AG04449 (cell line): Measurements from ENCODE around the gene APOL5.
"Not testable (repeated sequence)": the region's sequence is repeated elsewhere in the genome, so short reads cannot be mapped to it uniquely, and the experiment has no call there.

Experiments used
- CTCF ChIA-PET: fragments of 350-600 bp; formaldehyde crosslinking; extraction: SDS; loops from one replicate; lab custom pipeline; 2021; ENCODE audit warnings: antibody characterized with exemption; lab: Yijun Ruan, JAX
- POLR2A ChIA-PET: fragments of 400-600, 350-600 bp; formaldehyde crosslinking; extraction: SDS; loops from one replicate; lab custom pipeline; 2020; ENCODE audit warnings: antibody characterized with exemption, inconsistent platforms; lab: Yijun Ruan, JAX
- DNase-seq: peaks from one replicate; pipeline ENCODE4 v3.0.0-alpha.2; 2010; ENCODE audit warnings: low read depth, low spot score
- H3K4me3 ChIP-seq: 2 replicates; pipeline ENCODE4 v1.5.1; 2011; ENCODE audit warnings: low read depth, mild to moderate bottlenecking, control low read depth, low read length
- TF ChIP-seq, protein P1 (sequence below): IDR thresholded peaks from one replicate; pipeline ENCODE4 v1.5.1; 2011; ENCODE audit warnings: mild to moderate bottlenecking, moderate library complexity, low read length, control low read depth, inconsistent platforms; ENCODE audit not compliant: insufficient read depth; ENCODE audit errors: missing control alignments

APOL5 gene

DNA sequence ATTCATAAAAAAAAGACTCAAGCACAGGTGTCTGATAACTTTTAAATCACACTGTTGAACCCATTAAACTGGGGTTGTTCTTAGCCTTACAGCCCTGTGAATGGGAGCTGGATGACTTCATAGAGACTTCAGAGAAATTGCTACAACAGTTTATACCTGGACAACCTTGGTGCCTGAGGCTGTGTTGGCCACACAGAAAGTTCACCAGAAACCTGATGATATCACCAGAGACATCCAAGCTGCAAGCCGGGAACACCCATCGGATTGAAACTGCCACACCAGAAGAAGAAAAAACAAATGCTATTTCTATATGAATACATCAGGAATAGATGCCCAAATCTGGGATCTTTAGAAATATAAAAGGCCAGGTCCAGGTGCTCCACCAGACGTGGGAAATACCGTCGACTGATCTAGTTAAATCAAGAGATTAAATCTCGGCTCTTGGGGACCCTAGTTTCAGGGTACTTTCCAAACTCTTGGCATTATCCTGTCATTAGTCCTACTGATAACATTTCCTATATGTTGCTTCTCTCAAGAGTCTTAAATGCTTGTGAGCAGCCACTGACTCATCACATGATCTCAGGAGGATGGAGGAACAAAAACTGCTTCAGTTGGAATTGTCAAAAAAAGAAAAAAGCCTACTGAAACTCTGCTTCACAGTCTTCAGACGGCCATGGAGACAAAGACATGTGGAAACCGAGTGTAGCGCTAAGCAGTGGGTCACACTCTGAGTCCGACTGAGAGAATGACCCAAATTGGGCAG is 28.6 kb upstream of the APOL5 start:
- CTCF ChIA-PET, result no interaction called here
- POLR2A ChIA-PET, result no interaction called here
- TF ChIP-seq, protein P1, sequence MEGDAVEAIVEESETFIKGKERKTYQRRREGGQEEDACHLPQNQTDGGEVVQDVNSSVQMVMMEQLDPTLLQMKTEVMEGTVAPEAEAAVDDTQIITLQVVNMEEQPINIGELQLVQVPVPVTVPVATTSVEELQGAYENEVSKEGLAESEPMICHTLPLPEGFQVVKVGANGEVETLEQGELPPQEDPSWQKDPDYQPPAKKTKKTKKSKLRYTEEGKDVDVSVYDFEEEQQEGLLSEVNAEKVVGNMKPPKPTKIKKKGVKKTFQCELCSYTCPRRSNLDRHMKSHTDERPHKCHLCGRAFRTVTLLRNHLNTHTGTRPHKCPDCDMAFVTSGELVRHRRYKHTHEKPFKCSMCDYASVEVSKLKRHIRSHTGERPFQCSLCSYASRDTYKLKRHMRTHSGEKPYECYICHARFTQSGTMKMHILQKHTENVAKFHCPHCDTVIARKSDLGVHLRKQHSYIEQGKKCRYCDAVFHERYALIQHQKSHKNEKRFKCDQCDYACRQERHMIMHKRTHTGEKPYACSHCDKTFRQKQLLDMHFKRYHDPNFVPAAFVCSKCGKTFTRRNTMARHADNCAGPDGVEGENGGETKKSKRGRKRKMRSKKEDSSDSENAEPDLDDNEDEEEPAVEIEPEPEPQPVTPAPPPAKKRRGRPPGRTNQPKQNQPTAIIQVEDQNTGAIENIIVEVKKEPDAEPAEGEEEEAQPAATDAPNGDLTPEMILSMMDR, result no peak

GRCh38 chr22:35690001-35690400 is 27.7 kb upstream of the APOL5 start:
- DNase-seq, result no peak
- H3K4me3 ChIP-seq, result no peak overlapping the region
- TF ChIP-seq, protein P1, result no peak
- ChIA-PET POLR2A (no interaction called here), CTCF (interaction anchor here (1.2 kb wide), 1 partner anchor 376 kb away, joined by 4 read pairs; no protein-coding TSS in a partner anchor)

More for the DNA sequence above, 28.6 kb upstream of the APOL5 start:
- H3K4me3 ChIP-seq, result no peak overlapping the region
- DNase-seq, result no peak

DNA sequence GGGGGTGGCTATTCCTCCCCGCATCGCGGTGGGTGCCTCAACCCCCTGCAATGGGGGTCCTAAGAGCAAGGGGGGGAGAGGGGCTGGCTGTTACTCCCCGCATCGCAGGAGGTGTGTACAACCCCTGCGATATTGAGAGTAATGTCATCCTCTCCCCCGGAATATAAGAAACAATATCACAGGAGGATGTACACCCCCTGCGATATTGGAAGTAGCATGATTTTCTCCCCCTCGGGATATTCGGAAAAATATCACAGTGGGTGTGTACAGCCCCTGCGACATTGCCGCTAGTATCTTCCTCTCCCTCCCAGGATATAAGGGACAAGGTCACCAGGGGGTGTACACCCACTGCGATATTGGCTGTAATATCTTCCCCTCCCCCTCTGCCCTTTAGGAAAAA is 22.5 kb upstream of the APOL5 start:
- TF ChIP-seq, protein P1, result no peak
- no peak overlapping the region for H3K4me3 ChIP-seq
- CTCF ChIA-PET, result no interaction called here
- POLR2A ChIA-PET, result no interaction called here
- no peak for DNase-seq

DNA sequence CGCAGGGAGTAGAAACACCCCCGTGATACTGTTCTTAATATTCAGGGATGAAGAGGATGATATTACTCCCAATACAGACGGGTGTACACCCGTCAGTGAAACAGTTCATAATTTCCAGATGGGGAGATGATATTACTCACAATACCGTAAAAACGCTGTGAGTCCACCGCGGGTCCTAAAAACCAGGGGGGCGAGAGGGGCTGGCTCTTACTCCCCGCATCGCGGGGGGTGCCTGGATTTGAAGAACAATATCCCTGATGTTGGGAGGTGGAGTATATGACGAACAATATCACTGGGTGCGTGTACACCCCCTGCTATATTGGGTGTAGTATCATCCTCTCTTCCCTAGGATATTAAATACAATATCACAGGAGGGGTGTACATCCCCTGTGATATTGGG is 20.5 kb upstream of the APOL5 start:
- CTCF ChIA-PET, result no interaction called here
- POLR2A ChIA-PET, result no interaction called here
- TF ChIP-seq, protein P1, result no peak
- no peak overlapping the region for H3K4me3 ChIP-seq
- no peak for DNase-seq

DNA sequence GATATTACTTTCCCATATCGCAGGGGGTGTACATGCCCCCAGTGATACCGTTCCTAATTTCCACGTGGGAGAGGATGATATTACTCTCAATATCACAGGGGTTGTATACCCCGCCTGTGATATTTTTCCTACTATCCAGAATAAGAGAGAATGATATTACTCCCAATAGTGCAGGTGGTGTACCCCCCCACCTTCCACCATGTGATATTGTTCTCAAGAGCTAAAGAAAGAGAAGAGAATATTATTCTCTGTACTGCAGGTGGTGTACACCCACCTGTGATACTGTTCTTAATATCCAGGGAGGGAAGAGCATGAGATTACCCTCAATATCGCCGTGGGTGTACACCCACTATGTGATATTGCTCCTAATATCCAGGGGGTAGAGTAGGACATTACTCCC is 17.8 kb upstream of the APOL5 start:
- POLR2A ChIA-PET, DNase-seq, CTCF ChIA-PET, H3K4me3 ChIP-seq: not testable (repeated sequence)

DNA sequence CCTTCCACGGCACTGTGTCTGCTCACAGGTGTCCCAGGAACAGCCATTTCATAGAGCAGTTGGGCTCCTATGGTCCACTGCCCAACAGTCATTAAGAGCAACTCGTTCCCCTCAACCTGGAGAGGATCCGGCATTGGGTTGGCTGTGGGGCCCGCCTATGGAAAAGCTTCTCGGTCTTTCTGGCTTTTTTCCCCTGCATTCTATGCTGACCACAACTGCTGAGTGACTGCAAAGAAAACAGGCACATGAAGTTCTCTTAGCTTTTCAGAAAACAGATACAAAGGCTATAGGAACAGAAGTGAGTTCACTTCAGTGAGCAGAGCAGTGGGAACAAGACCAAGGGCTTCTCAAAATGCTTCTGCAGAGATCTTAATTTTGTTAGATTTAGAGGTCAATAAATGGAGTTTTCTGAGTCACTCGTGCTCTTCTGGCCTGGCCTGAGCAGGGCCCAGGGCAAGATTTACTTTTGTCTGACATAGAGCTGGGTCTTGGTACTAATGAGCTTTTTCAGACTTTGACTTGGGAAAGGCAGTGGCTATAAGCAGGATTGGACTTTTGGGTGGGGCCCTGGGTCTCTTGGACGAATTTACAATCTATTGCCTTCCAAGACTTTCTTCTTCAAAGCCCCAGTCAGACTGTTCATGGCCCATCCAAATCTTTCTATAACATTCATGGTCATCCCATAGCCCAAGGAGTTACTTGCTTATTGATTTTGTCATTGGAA is 13.6 kb upstream of the APOL5 start:
- H3K4me3 ChIP-seq, result no peak overlapping the region
- no peak for DNase-seq
- CTCF ChIA-PET, result no interaction called here
- TF ChIP-seq, protein P1, result no peak
- POLR2A ChIA-PET, result no interaction called here
